Esophagus muscularis mucosa (tissue), 4 donors: Measurements from ENCODE around the gene C12orf57. TPM values are rescaled to one million over a fixed set of nuclear protein-coding genes. Genes with fewer than 3 reads are reported as not detected.
A peak's percentile ranks its signal among the peaks of the same experiment; 100 is the strongest.

Experiments
- DNase-seq: peaks from one replicate; pipeline ENCODE4 v3.0.0-alpha.2; 2017; ENCODE audit errors: extremely low spot score
- H3K27ac ChIP-seq, 4 donors: fragments of 200-600 bp; sonication (generic); replicated peaks in 1 of 4; 1 replicate in 3 of 4; 2 replicates in 1 of 4; pipeline ENCODE4 v1.5.1; 2016 to 2019; ENCODE audit warnings: mild to moderate bottlenecking in 1 of 4
- H3K27me3 ChIP-seq, 4 donors: fragments of 200-600 bp; sonication (generic); one replicate each; pipeline versions ENCODE4 v1.5.1 to v1.6.0; 2016 to 2019
- H3K36me3 ChIP-seq, 4 donors: fragments of 200-600 bp; sonication (generic); one replicate each; pipeline ENCODE4 v1.5.1; 2016 to 2019
- H3K4me1 ChIP-seq, 4 donors: fragments of 200-600 bp; sonication (generic); one replicate each; pipeline ENCODE4 v1.5.1; 2016 to 2019
- H3K4me3 ChIP-seq, 4 donors: fragments of 200-600 bp; sonication (generic); 1 replicate in 2 of 4; 2 replicates in 2 of 4; pipeline ENCODE4 v1.5.1; 2016 to 2019; ENCODE audit warnings: mild to moderate bottlenecking in 4 of 4, moderate library complexity in 1 of 4
- H3K9me3 ChIP-seq, 4 donors: fragments of 200-600 bp; sonication (generic); 1 replicate in 3 of 4; 2 replicates in 1 of 4; pipeline ENCODE4 v1.5.1; 2016 to 2019
- EP300 ChIP-seq: sonication (generic); formaldehyde crosslinking; IDR thresholded peaks from one replicate; pipeline ENCODE4 v1.6.1; 2017; ENCODE audit warnings: antibody characterized with exemption
- POLR2A ChIP-seq: fragments of 450-650 bp; IDR thresholded peaks from one replicate; pipeline ENCODE4 v1.6.1; 2017; ENCODE audit warnings: antibody characterized with exemption, moderate library complexity, mild to moderate bottlenecking, low read depth
- POLR2AphosphoS5 ChIP-seq, 2 donors: sonication (generic); formaldehyde crosslinking; IDR thresholded peaks; one replicate each; pipeline ENCODE4 v1.6.1; 2017; ENCODE audit warnings: antibody characterized with exemption in 2 of 2
- WGBS: methylation state at CpG from one replicate; pipeline ENCODE4 v1.1.5; 2018; 5-methylcytosine and 5-hydroxymethylcytosine counted together
- intact Hi-C: fragments of 100-400 bp; cut with DNase I; formaldehyde crosslinking; loops from one replicate; pipeline ENCODE4 v1.15.1; 2023
- total RNA-seq, 4 donors: library from RNA; depleted of rRNA; stranded (reverse); fragments of >200 nt; gene quantifications; one replicate each; pipeline versions ENCODE4 v1.1.0 to v1.2.1, GENCODE V29; 2016
- TF ChIP-seq, protein P1 (sequence below), 3 experiments: fragments of 200-600 bp in 2 of 3; fragments of 450-650 bp in 1 of 3; sonication (generic) in 2 of 3; IDR thresholded peaks; one replicate each; pipeline ENCODE4 v1.5.1; 2017 to 2019; ENCODE audit warnings: antibody characterized with exemption in 3 of 3, mild to moderate bottlenecking in 2 of 3, moderate library complexity in 1 of 3

Gene C12orf57
- total RNA-seq, 4 donors from 2014 or later: 307 to 437 (median 325) TPM

DNA sequence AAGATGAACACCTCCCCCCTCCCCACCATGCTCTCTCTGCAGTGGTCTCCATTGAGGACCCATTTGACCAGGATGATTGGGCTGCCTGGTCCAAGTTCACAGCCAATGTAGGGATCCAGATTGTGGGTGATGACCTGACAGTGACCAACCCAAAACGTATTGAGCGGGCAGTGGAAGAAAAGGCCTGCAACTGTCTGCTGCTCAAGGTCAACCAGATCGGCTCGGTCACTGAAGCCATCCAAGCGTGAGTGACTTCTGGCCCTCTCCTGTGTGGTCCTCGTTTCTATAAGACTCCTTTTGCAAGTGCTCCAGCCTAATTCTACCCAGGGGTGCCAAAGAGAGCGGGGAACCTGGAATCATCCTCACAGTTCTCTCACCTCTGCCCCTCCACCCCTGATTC lies 22.3 kb upstream of the C12orf57 start:
- 84% methylated on average over 7 of the region's 7 CpGs for WGBS
- DNase-seq: no peak
- H3K27ac ChIP-seq: no peak overlapping the region
- peaks cover 29 to 31% (median 30%) of the 10 kb centered on the region in 4 donors for H3K4me1 ChIP-seq
- intact Hi-C loops: no loop called here
- no peak overlapping the region for H3K4me3 ChIP-seq
- no peaks in the 10 kb centered on the region for H3K27me3 ChIP-seq
- no peaks in the 10 kb centered on the region for H3K9me3 ChIP-seq
- TF ChIP-seq, protein P1, sequence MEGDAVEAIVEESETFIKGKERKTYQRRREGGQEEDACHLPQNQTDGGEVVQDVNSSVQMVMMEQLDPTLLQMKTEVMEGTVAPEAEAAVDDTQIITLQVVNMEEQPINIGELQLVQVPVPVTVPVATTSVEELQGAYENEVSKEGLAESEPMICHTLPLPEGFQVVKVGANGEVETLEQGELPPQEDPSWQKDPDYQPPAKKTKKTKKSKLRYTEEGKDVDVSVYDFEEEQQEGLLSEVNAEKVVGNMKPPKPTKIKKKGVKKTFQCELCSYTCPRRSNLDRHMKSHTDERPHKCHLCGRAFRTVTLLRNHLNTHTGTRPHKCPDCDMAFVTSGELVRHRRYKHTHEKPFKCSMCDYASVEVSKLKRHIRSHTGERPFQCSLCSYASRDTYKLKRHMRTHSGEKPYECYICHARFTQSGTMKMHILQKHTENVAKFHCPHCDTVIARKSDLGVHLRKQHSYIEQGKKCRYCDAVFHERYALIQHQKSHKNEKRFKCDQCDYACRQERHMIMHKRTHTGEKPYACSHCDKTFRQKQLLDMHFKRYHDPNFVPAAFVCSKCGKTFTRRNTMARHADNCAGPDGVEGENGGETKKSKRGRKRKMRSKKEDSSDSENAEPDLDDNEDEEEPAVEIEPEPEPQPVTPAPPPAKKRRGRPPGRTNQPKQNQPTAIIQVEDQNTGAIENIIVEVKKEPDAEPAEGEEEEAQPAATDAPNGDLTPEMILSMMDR (IDR thresholded peaks at IDR 0.05): no peak
- TF ChIP-seq POLR2AphosphoS5 (IDR thresholded peaks at IDR 0.05) (no peak), EP300 (no peak), POLR2A (no peak)
- peaks cover 0 to 64% (median 25%) of the 10 kb centered on the region in 4 donors for H3K36me3 ChIP-seq

DNA sequence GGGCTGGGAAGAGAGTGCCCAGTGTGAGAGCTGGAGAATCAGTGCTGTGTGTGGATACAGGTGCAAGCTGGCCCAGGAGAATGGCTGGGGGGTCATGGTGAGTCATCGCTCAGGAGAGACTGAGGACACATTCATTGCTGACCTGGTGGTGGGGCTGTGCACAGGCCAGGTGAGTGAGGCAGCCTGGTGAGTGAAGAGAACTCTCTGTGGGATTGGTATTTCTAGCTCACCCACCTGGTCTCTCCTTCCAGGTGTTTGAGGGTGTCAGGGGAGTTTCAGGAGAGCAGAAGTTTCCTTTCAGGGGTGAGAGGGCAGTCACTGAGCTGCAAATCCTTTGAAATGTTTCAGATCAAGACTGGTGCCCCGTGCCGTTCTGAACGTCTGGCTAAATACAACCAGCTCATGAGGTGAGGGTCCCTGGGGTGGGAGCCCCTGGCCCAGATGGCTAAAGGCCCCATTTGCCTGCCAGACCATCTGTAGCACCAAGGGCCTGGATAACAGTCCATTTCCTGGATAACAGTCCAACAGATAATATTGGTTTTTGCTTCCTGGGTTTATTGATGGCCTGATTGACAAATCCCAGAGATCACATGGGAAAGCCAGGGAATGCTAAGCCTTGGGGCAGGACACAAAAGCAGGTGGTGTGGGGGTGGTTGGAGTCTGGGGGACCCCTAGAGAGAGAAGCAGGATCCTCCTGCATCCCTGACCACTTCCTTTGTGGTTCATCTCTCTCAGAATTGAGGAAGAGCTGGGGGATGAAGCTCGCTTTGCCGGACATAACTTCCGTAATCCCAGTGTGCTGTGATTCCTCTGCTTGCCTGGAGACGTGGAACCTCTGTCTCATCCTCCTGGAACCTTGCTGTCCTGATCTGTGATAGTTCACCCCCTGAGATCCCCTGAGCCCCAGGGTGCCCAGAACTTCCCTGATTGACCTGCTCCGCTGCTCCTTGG lies 21.6 kb upstream of the C12orf57 start:
- Histone ChIP-seq H3K4me3 (no peak overlapping the region), H3K4me1 (peaks cover 34 to 38% (median 37%) of the 10 kb centered on the region in 4 donors), H3K9me3 (no peaks in the 10 kb centered on the region), H3K36me3 (peaks cover 0 to 57% (median 20%) of the 10 kb centered on the region in 4 donors), H3K27me3 (no peaks in the 10 kb centered on the region), H3K27ac (peak overlapping the region in 1 of 4 donors; percentile 4)
- intact Hi-C loops: no loop called here
- no peak for TF ChIP-seq EP300
- DNase-seq: no peak
- WGBS: 85% methylated on average over 9 of the region's 9 CpGs

DNA sequence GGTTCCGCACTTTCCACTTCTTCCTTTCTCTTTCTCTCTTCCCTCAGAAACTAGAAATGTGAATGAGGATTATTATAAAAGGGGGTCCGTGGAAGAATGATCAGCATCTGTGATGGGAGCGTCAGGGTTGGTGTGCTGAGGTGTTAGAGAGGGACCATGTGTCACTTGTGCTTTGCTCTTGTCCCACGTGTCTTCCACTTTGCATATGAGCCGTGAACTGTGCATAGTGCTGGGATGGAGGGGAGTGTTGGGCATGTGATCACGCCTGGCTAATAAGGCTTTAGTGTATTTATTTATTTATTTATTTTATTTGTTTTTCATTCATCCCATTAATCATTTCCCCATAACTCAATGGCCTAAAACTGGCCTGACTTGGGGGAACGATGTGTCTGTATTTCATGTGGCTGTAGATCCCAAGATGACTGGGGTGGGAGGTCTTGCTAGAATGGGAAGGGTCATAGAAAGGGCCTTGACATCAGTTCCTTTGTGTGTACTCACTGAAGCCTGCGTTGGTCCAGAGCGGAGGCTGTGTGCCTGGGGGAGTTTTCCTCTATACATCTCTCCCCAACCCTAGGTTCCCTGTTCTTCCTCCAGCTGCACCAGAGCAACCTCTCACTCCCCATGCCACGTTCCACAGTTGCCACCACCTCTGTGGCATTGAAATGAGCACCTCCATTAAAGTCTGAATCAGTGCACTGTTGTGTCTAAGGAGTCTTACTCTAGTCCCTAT lies 20.7 kb upstream of the C12orf57 start:
- H3K36me3 ChIP-seq: peaks cover 0 to 48% (median 13%) of the 10 kb centered on the region in 4 donors
- H3K9me3 ChIP-seq: no peaks in the 10 kb centered on the region
- no peak for DNase-seq
- TF ChIP-seq EP300: no peak
- no peak for TF ChIP-seq POLR2A
- TF ChIP-seq, protein P1 (IDR thresholded peaks at IDR 0.05): no peak
- no peak for TF ChIP-seq POLR2AphosphoS5 (IDR thresholded peaks at IDR 0.05)
- intact Hi-C loops: no loop called here
- H3K27me3 ChIP-seq: no peaks in the 10 kb centered on the region
- no peak overlapping the region for H3K4me3 ChIP-seq
- peaks cover 34 to 39% (median 37%) of the 10 kb centered on the region in 4 donors for H3K4me1 ChIP-seq
- peak overlapping the region in 2 of 4 donors; percentile 98 to 99 for H3K27ac ChIP-seq
- 72% methylated on average over 10 of the region's 10 CpGs for WGBS

DNA sequence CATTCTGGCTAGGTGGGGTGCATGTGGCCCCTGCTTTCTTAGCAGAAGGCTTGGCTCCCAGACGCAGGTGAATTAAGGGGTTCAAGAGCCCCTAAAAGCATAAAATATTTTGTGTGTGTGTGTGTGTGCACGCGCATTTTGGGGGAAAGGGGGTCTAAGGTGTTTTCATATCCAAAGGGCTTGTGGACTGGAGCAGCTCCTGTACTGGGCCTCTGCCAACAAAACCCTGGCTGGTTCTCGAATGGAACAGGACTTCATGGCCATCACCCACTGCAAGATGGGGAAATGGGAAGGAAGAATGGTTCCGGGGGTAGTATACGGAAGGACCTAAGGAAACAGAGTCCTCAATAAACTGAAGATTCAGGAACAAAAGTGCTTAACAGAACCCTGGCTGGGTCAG lies 20.0 kb upstream of the C12orf57 start:
- 46% methylated on average over 6 of the region's 6 CpGs for WGBS
- intact Hi-C loops: loop anchor here (1.0 kb wide), 1 partner anchor 41 kb away; no protein-coding TSS in a partner anchor

More for the DNA sequence above, 20.0 kb upstream of the C12orf57 start:
- DNase-seq: no peak
- TF ChIP-seq POLR2A (no peak), EP300 (no peak), POLR2AphosphoS5 (IDR thresholded peaks at IDR 0.05) (no peak)
- TF ChIP-seq, protein P1 (IDR thresholded peaks at IDR 0.05): no peak
- H3K4me3 ChIP-seq: peak overlapping the region in 1 of 4 donors; percentile 89
- peaks cover 34 to 40% (median 38%) of the 10 kb centered on the region in 4 donors for H3K4me1 ChIP-seq
- no peaks in the 10 kb centered on the region for H3K9me3 ChIP-seq
- H3K27ac ChIP-seq: peak overlapping the region; percentile 95 to 99 (median 98)
- H3K27me3 ChIP-seq: no peaks in the 10 kb centered on the region
- H3K36me3 ChIP-seq: peaks cover 0 to 41% (median 13%) of the 10 kb centered on the region in 4 donors
